Transverse colon (tissue), 4 donors: ENCODE results near the gene GLTPD2. TPM values are rescaled to one million over a fixed set of nuclear protein-coding genes. Genes with fewer than 3 reads are reported as not detected.

Experiments
- DNase-seq: peaks from one replicate; pipeline ENCODE4 v3.0.0-alpha.2; 2019
- H3K27ac ChIP-seq, 4 donors: fragments of 200-600 bp; sonication (generic); 2 replicates each; pipeline ENCODE4 v1.5.1; 2016 to 2018; ENCODE audit warnings: inconsistent platforms in 4 of 4
- H3K27me3 ChIP-seq: fragments of 200-600 bp; sonication (generic); 2 replicates; pipeline ENCODE4 v1.5.1; 2017; ENCODE audit warnings: inconsistent platforms
- H3K36me3 ChIP-seq, 4 donors: fragments of 200-600 bp; sonication (generic); 2 replicates each; pipeline ENCODE4 v1.5.1; 2017 to 2019; ENCODE audit warnings: inconsistent platforms in 4 of 4
- H3K4me1 ChIP-seq, 4 donors: fragments of 200-600 bp; sonication (generic); 2 replicates each; pipeline ENCODE4 v1.5.1; 2017 to 2020; ENCODE audit warnings: inconsistent platforms in 4 of 4
- H3K4me3 ChIP-seq, 4 donors: fragments of 200-600 bp; sonication (generic); 1 replicate in 1 of 4; 2 replicates in 3 of 4; pipeline versions ENCODE4 v1.5.1 to v1.6.1; 2017 to 2019; ENCODE audit warnings: inconsistent platforms in 4 of 4
- H3K9me3 ChIP-seq, 2 donors: fragments of 200-600 bp; sonication (generic); 2 replicates each; pipeline ENCODE4 v1.5.1; 2017 to 2019; ENCODE audit warnings: inconsistent platforms in 2 of 2
- EP300 ChIP-seq: sonication (generic); formaldehyde crosslinking; IDR thresholded peaks from one replicate; pipeline ENCODE4 v1.6.1; 2017; ENCODE audit warnings: antibody characterized with exemption, low read depth
- POLR2A ChIP-seq: fragments of 450-650 bp; IDR thresholded peaks from one replicate; pipeline ENCODE4 v1.6.1; 2016; ENCODE audit warnings: antibody characterized with exemption, mild to moderate bottlenecking, moderate library complexity
- POLR2AphosphoS5 ChIP-seq, 3 donors: sonication (generic); formaldehyde crosslinking; IDR thresholded peaks; one replicate each; pipeline ENCODE4 v1.6.1; 2016; ENCODE audit warnings: antibody characterized with exemption in 3 of 3
- WGBS, 2 donors: methylation state at CpG; one replicate each; pipeline ENCODE4 v1.1.5; 2018; ENCODE audit warnings: low coverage in 1 of 2; 5-methylcytosine and 5-hydroxymethylcytosine counted together
- in situ Hi-C, 4 donors: fragments of 200-750 bp; cut with MboI; loops; one replicate each; pipeline versions ENCODE4 v1.15.0 to v1.15.1; 2017; ENCODE audit warnings: low sequenced_read_pairs in 3 of 4, low pct_ligation_motif_present in 1 of 4, low pct_unique_long_range_greater_than_20kb in 1 of 4
- intact Hi-C: fragments of 100-400 bp; cut with DNase I; formaldehyde crosslinking; loops from one replicate; pipeline ENCODE4 v1.15.1; 2023; ENCODE audit warnings: low total_unique reads
- total RNA-seq, 4 donors: library from RNA; depleted of rRNA; stranded (reverse); fragments of >200 nt; gene quantifications; one replicate each; pipeline ENCODE4 v1.1.0, GENCODE V29; 2016
- TF ChIP-seq, protein P1 (sequence below), 5 experiments: fragments of 200-600 bp in 3 of 5; fragments of 450-650 bp in 2 of 5; sonication (generic) in 3 of 5; IDR thresholded peaks; 1 replicate in 2 of 5; 2 replicates in 3 of 5; pipeline ENCODE4 v1.5.1; 2016 to 2017; ENCODE audit warnings: antibody characterized with exemption in 5 of 5, inconsistent platforms in 3 of 5, mild to moderate bottlenecking in 2 of 5, moderate library complexity in 1 of 5

The GLTPD2 gene
- total RNA-seq, 4 donors from 2014 or later: 0.41 to 1.7 TPM; not detected in 2

GRCh38 chr17:4816826-4817225 is 28.1 kb downstream of the GLTPD2 start:
- no peak overlapping the region for H3K27ac ChIP-seq
- H3K36me3 ChIP-seq: no peaks in the 10 kb centered on the region
- no peaks in the 10 kb centered on the region for H3K9me3 ChIP-seq
- DNase-seq: no peak
- in situ Hi-C loops (no loop called here), intact Hi-C loops (no loop called here)
- no peaks in the 10 kb centered on the region for H3K27me3 ChIP-seq
- TF ChIP-seq, protein P1, sequence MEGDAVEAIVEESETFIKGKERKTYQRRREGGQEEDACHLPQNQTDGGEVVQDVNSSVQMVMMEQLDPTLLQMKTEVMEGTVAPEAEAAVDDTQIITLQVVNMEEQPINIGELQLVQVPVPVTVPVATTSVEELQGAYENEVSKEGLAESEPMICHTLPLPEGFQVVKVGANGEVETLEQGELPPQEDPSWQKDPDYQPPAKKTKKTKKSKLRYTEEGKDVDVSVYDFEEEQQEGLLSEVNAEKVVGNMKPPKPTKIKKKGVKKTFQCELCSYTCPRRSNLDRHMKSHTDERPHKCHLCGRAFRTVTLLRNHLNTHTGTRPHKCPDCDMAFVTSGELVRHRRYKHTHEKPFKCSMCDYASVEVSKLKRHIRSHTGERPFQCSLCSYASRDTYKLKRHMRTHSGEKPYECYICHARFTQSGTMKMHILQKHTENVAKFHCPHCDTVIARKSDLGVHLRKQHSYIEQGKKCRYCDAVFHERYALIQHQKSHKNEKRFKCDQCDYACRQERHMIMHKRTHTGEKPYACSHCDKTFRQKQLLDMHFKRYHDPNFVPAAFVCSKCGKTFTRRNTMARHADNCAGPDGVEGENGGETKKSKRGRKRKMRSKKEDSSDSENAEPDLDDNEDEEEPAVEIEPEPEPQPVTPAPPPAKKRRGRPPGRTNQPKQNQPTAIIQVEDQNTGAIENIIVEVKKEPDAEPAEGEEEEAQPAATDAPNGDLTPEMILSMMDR (IDR thresholded peaks at IDR 0.05): no peak
- TF ChIP-seq POLR2A: no peak
- no peak for TF ChIP-seq POLR2AphosphoS5 (IDR thresholded peaks at IDR 0.05)
- no peak for TF ChIP-seq EP300
- no peak overlapping the region for H3K4me3 ChIP-seq
- H3K4me1 ChIP-seq: no peaks in the 10 kb centered on the region
- WGBS, 2 donors: 88% methylated on average over 13 of the region's 13 CpGs; no CpG with 5 or more reads in 1 of the 2 donors

DNA sequence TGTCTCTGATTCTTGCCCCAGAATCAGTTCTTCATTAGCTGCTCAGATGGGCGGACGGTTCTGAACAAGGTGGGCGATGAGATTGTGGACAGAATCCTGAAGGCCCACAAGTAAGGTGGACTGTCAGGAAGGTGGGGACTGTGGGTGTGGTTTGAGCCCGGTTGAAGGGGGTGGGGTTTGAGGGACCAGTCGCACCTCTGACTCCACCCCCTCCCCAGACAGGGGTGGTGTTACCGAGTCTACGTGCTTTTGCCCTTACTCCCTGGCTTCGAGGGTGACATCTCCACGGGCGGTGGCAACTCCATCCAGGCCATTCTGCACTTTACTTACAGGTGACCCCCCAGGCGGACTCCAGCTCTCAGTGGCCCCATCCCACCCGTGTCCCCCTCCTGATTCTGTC is 29.5 kb downstream of the GLTPD2 start:
- WGBS, 2 donors: 78 to 90% methylated on average over 4 to 12 of the region's 12 CpGs
- H3K36me3 ChIP-seq: no peaks in the 10 kb centered on the region
- intact Hi-C loops (no loop called here), in situ Hi-C loops (no loop called here)
- DNase-seq: no peak
- H3K9me3 ChIP-seq: no peaks in the 10 kb centered on the region
- H3K4me3 ChIP-seq: no peak overlapping the region
- no peaks in the 10 kb centered on the region for H3K4me1 ChIP-seq
- no peak for TF ChIP-seq POLR2AphosphoS5 (IDR thresholded peaks at IDR 0.05)
- TF ChIP-seq, protein P1 (IDR thresholded peaks at IDR 0.05): no peak
- no peak for TF ChIP-seq EP300
- TF ChIP-seq POLR2A: no peak
- no peaks in the 10 kb centered on the region for H3K27me3 ChIP-seq
- no peak overlapping the region for H3K27ac ChIP-seq

GRCh38 chr17:4822835-4823234 is 34.1 kb downstream of the GLTPD2 start:
- no peaks in the 10 kb centered on the region for H3K9me3 ChIP-seq
- TF ChIP-seq EP300: no peak
- TF ChIP-seq POLR2AphosphoS5 (IDR thresholded peaks at IDR 0.05): no peak
- TF ChIP-seq, protein P1 (IDR thresholded peaks at IDR 0.05): no peak
- no peak for TF ChIP-seq POLR2A
- intact Hi-C loops (no loop called here), in situ Hi-C loops (no loop called here)
- no peak for DNase-seq
- no peak overlapping the region for H3K4me3 ChIP-seq
- H3K27ac ChIP-seq: no peak overlapping the region
- WGBS, 2 donors: 67% methylated on average over 3 of the region's 3 CpGs; no CpG with 5 or more reads in 1 of the 2 donors
- H3K36me3 ChIP-seq: no peaks in the 10 kb centered on the region
- H3K27me3 ChIP-seq: no peaks in the 10 kb centered on the region
- H3K4me1 ChIP-seq: no peaks in the 10 kb centered on the region

GRCh38 chr17:4823373-4824089 is 34.8 kb downstream of the GLTPD2 start:
- no peaks in the 10 kb centered on the region for H3K36me3 ChIP-seq
- TF ChIP-seq EP300: no peak
- H3K4me1 ChIP-seq: no peaks in the 10 kb centered on the region
- no peak overlapping the region for H3K4me3 ChIP-seq
- H3K9me3 ChIP-seq: no peaks in the 10 kb centered on the region
- H3K27me3 ChIP-seq: no peaks in the 10 kb centered on the region
- in situ Hi-C loops: no loop called here
- 63% methylated on average over 12 of the region's 12 CpGs; no CpG with 5 or more reads in 1 of the 2 donors for WGBS, 2 donors
- intact Hi-C loops: no loop called here
- DNase-seq: no peak
- no peak overlapping the region for H3K27ac ChIP-seq
